ENCODE data around the gene TTLL7. TPM values are rescaled to one million over a fixed set of nuclear protein-coding genes. Genes with fewer than 3 reads are reported as not detected.
A peak's percentile ranks its signal among the peaks of the same experiment; 100 is the strongest.

TTLL7 gene
- total RNA-seq, 1 donor from 2014 or later = 117 TPM

DNA sequence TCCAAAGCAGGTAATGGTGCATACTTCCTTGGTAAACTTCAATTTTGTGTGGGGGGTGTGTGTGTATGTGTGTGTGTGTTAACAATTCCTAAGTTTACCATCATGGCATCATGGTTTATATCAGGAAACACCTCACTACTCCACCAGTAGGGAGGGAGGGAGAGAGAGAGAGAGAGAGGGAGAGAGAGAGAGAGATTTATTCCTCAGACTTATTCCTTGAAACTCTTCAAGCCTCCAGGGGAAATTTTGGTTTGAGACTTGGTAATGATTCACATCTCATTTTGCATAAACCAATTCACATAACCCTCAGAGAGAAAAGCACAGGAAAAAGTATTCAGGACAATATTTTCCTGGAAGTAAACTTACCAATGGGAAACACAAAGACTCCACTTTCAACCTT is 115.0 kb downstream of the TTLL7 start:
- H3K27ac Mint-ChIP-seq = peak overlapping the region; percentile 17
- DNase-seq (ENCODE audit: low spot score, unreplicated experiment) = no peak

DNA sequence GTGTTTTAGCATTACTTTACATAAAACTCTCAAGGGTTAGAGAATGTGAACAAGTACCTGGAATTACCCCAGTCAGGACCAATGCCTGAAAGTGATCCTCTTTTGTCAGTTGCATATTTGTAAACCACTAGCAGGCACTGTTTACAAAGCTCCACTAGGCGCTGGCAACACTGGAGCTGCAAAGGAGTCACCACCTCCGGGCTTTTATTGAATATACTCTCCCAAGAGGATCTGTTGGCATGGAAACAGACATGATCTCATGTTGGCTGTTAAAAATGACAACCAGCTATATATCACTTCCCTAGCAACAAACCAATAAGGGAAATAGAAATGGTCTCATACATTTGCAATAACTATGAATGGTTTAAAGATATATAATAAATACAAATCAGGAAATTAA is 116.0 kb downstream of the TTLL7 start:
- Mint-ChIP-seq H3K27me3 (no peaks in the 10 kb centered on the region), H3K36me3 (ENCODE audit: insufficient read depth) (peaks cover 26% of the 10 kb centered on the region)

More for the DNA sequence above, 115.0 kb downstream of the TTLL7 start:
- Mint-ChIP-seq H3K4me1 (ENCODE audit: low read depth) (no peaks in the 10 kb centered on the region), H3K4me3 (ENCODE audit: low read depth) (no peak overlapping the region), H3K27me3 (no peaks in the 10 kb centered on the region), H3K9me3 (ENCODE audit: low read depth) (no peaks in the 10 kb centered on the region), H3K36me3 (ENCODE audit: insufficient read depth) (peaks cover 30% of the 10 kb centered on the region)
- TF ChIP-seq, protein P1, sequence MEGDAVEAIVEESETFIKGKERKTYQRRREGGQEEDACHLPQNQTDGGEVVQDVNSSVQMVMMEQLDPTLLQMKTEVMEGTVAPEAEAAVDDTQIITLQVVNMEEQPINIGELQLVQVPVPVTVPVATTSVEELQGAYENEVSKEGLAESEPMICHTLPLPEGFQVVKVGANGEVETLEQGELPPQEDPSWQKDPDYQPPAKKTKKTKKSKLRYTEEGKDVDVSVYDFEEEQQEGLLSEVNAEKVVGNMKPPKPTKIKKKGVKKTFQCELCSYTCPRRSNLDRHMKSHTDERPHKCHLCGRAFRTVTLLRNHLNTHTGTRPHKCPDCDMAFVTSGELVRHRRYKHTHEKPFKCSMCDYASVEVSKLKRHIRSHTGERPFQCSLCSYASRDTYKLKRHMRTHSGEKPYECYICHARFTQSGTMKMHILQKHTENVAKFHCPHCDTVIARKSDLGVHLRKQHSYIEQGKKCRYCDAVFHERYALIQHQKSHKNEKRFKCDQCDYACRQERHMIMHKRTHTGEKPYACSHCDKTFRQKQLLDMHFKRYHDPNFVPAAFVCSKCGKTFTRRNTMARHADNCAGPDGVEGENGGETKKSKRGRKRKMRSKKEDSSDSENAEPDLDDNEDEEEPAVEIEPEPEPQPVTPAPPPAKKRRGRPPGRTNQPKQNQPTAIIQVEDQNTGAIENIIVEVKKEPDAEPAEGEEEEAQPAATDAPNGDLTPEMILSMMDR (IDR thresholded peaks at IDR 0.05; ENCODE audit: unreplicated experiment) = no peak

DNA sequence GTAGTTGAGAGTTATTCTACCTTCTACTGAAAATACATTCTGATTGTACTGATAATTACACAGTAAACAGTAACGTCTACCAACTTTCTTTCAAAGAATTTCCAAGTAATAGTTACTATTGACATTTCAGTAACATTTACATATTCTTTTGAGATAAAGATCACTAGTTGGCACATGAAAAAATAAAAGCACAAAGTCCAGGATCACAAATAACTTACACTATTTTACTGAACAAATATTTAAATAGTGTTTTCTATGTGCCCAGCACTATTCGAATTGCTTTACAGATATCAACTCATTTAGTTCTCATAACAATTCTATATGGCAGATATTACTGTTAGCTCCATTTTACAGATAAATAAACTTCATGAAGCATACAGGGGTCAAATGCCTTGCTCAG is 126.4 kb downstream of the TTLL7 start:
- no peaks in the 10 kb centered on the region for H3K4me1 Mint-ChIP-seq (ENCODE audit: low read depth)
- no peak for DNase-seq (ENCODE audit: low spot score, unreplicated experiment)
- TF ChIP-seq, protein P1 (IDR thresholded peaks at IDR 0.05; ENCODE audit: unreplicated experiment) = no peak
- no peak overlapping the region for H3K27ac Mint-ChIP-seq
- H3K9me3 Mint-ChIP-seq (ENCODE audit: low read depth) = peaks cover 3% of the 10 kb centered on the region
- H3K36me3 Mint-ChIP-seq (ENCODE audit: insufficient read depth) = peaks cover 25% of the 10 kb centered on the region
- no peak overlapping the region for H3K4me3 Mint-ChIP-seq (ENCODE audit: low read depth)
- H3K27me3 Mint-ChIP-seq = no peaks in the 10 kb centered on the region

More for the DNA sequence above, 116.0 kb downstream of the TTLL7 start:
- Mint-ChIP-seq H3K27ac (no peak overlapping the region), H3K9me3 (ENCODE audit: low read depth) (no peaks in the 10 kb centered on the region), H3K4me3 (ENCODE audit: low read depth) (no peak overlapping the region), H3K4me1 (ENCODE audit: low read depth) (no peaks in the 10 kb centered on the region)
- no peak for DNase-seq (ENCODE audit: low spot score, unreplicated experiment)
- TF ChIP-seq, protein P1 (IDR thresholded peaks at IDR 0.05; ENCODE audit: unreplicated experiment) = peak; percentile 26

DNA sequence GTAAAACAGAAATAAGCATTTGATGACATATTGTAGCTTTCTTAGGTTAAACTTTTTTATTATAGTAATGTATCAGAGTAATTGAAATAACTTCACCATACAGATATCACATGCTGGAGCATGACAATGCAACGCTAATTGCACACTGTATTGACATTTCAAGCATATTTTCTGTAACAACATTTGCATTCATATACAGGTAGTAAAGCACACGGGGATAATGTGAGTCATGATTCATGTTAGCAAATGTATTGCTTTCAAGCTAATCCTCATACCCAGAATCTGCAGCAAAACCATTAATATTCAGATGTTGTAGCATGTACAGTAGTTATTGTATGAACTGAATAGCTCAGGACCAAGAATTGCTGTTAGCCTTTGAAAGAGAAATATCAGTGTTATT is 133.9 kb downstream of the TTLL7 start:
- no peaks in the 10 kb centered on the region for H3K9me3 Mint-ChIP-seq (ENCODE audit: low read depth)
- H3K36me3 Mint-ChIP-seq (ENCODE audit: insufficient read depth) = peaks cover 3% of the 10 kb centered on the region
- DNase-seq (ENCODE audit: low spot score, unreplicated experiment) = no peak
- peaks cover 2% of the 10 kb centered on the region for H3K4me1 Mint-ChIP-seq (ENCODE audit: low read depth)
- H3K27ac Mint-ChIP-seq = no peak overlapping the region
- TF ChIP-seq, protein P1 (IDR thresholded peaks at IDR 0.05; ENCODE audit: unreplicated experiment) = no peak
- no peak overlapping the region for H3K4me3 Mint-ChIP-seq (ENCODE audit: low read depth)
- H3K27me3 Mint-ChIP-seq = peaks cover 6% of the 10 kb centered on the region

DNA sequence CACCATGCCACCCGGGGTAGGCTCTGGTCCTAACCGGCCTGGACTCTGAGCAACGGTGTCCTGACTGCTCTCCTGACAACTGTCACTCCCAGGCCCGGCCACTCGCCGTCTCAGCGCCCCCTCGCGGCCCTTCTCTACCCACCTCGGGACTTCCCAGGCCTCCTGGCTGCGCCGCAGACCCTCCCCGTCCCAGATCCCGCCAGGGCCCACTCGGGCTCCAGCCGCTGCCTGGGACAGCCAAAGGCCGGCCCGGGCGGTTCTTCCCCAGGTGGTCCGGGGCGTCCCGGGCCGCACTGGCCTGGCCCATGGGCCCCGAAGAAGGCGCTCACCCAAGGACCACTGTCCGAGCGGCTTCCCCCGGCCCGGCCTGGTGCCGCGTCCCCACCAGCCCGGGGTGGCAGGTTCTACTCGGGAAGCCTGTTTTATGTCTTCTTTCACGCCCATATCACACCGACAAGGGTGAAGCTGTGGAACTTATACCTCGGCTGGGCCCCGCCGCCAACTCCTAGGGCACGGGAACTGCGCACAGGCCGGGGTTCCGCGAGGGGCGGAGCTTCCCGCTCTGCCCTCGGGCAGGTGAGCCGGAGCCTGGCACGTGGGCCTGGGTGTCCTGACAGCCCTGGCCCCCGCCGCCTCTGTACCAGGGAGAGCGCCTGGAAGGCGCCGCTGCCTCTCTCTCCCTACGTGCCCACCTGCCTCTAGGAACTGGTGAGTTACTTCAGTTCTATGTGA is 138.3 kb downstream of the TTLL7 start:
- TF ChIP-seq, protein P1 (IDR thresholded peaks at IDR 0.05; ENCODE audit: unreplicated experiment) = peak; percentile 87
- Mint-ChIP-seq H3K4me3 (ENCODE audit: low read depth) (peak overlapping the region; percentile 66), H3K27me3 (peaks cover 6% of the 10 kb centered on the region), H3K27ac (peak overlapping the region; percentile 67), H3K4me1 (ENCODE audit: low read depth) (peaks cover 2% of the 10 kb centered on the region), H3K9me3 (ENCODE audit: low read depth) (no peaks in the 10 kb centered on the region), H3K36me3 (ENCODE audit: insufficient read depth) (no peaks in the 10 kb centered on the region)
- peak; percentile 69 for DNase-seq (ENCODE audit: low spot score, unreplicated experiment)
